Raji (cell line): ENCODE results near the gene ATP6V1B1.

Experiments
- POLR2A ChIP-seq: IDR thresholded peaks from 2 replicates; pipeline ENCODE4 v1.6.1; 2011; ENCODE audit warnings: low read depth, low read length, control low read depth; ENCODE audit not compliant: insufficient read depth

ATP6V1B1 gene

GRCh38 chr2:70907130-70908057 is 28.3 kb upstream of the ATP6V1B1 start:
- TF ChIP-seq POLR2A: no peak

- no peak for TF ChIP-seq POLR2A
Measured at GRCh38 chr2:70916291-70916690, 19.4 kb upstream of the ATP6V1B1 start.

- TF ChIP-seq POLR2A: no peak
Measured at GRCh38 chr2:70918016-70918415, 17.7 kb upstream of the ATP6V1B1 start.

GRCh38 chr2:70919672-70920366 is 15.9 kb upstream of the ATP6V1B1 start:
- no peak for TF ChIP-seq POLR2A

- no peak for TF ChIP-seq POLR2A
Measured at GRCh38 chr2:70920367-70920715, 15.4 kb upstream of the ATP6V1B1 start.

- TF ChIP-seq POLR2A: no peak
Measured at GRCh38 chr2:70921031-70921430, 14.7 kb upstream of the ATP6V1B1 start.

GRCh38 chr2:70921839-70922234 is 13.9 kb upstream of the ATP6V1B1 start:
- no peak for TF ChIP-seq POLR2A

- no peak for TF ChIP-seq POLR2A
Measured at GRCh38 chr2:70922235-70923234, 13.2 kb upstream of the ATP6V1B1 start.

- TF ChIP-seq POLR2A: no peak
Measured at GRCh38 chr2:70923378-70924015, 12.2 kb upstream of the ATP6V1B1 start.

GRCh38 chr2:70926042-70926441 is 9.7 kb upstream of the ATP6V1B1 start:
- no peak for TF ChIP-seq POLR2A

GRCh38 chr2:70927138-70927537 is 8.6 kb upstream of the ATP6V1B1 start:
- no peak for TF ChIP-seq POLR2A

- no peak for TF ChIP-seq POLR2A
Measured at GRCh38 chr2:70927641-70928040, 8.1 kb upstream of the ATP6V1B1 start.

GRCh38 chr2:70928366-70928765 is 7.3 kb upstream of the ATP6V1B1 start:
- TF ChIP-seq POLR2A: no peak
